HG03378 (cell line): ENCODE results near the gene ZNF385A.

Source experiments
- ATAC-seq: cut with Tn5 transposase; IDR thresholded peaks from one replicate; pipeline ENCODE4 v1.9.1; 2021; ENCODE audit warnings: mild to moderate bottlenecking, moderate library complexity; ENCODE audit not compliant: unreplicated experiment

ZNF385A gene

GRCh38 chr12:54416687-54417603 is 32.4 kb upstream of the ZNF385A start:
- ATAC-seq: no peak

- no peak for ATAC-seq
Observed at GRCh38 chr12:54415221-54415929, 30.8 kb upstream of the ZNF385A start.

- ATAC-seq: no peak
Observed at GRCh38 chr12:54413284-54414190, 29.0 kb upstream of the ZNF385A start.

- no peak for ATAC-seq
Observed at GRCh38 chr12:54412786-54413185, 28.3 kb upstream of the ZNF385A start.

GRCh38 chr12:54412348-54412747 is 27.8 kb upstream of the ZNF385A start:
- ATAC-seq: no peak

- ATAC-seq: no peak
Observed at GRCh38 chr12:54411391-54412241, 27.1 kb upstream of the ZNF385A start.

GRCh38 chr12:54409267-54409666 is 24.7 kb upstream of the ZNF385A start:
- ATAC-seq: no peak

GRCh38 chr12:54407183-54407905 is 22.8 kb upstream of the ZNF385A start:
- no peak for ATAC-seq

GRCh38 chr12:54405573-54405972 is 21.0 kb upstream of the ZNF385A start:
- ATAC-seq: no peak

GRCh38 chr12:54405106-54405505 is 20.6 kb upstream of the ZNF385A start:
- ATAC-seq: no peak

- ATAC-seq: no peak
Observed at GRCh38 chr12:54404061-54405004, 19.8 kb upstream of the ZNF385A start.

GRCh38 chr12:54401119-54401518 is 16.6 kb upstream of the ZNF385A start:
- ATAC-seq: no peak

- ATAC-seq: peak; percentile 67
Observed at GRCh38 chr12:54398995-54399793, 14.7 kb upstream of the ZNF385A start.

GRCh38 chr12:54398218-54398617 is 13.7 kb upstream of the ZNF385A start:
- no peak for ATAC-seq

- ATAC-seq: no peak
Observed at GRCh38 chr12:54397157-54397556, 12.6 kb upstream of the ZNF385A start.

- ATAC-seq: no peak
Observed at GRCh38 chr12:54395545-54395944, 11.0 kb upstream of the ZNF385A start.

GRCh38 chr12:54394986-54395385 is 10.5 kb upstream of the ZNF385A start:
- no peak for ATAC-seq
